Skeletal muscle cell (primary cell): ENCODE results near the gene PHF3.

Experiments
- DNase-seq: peaks from one replicate; pipeline ENCODE4 v3.0.0-alpha.2; 2010; ENCODE audit warnings: low read depth
- H3K4me3 ChIP-seq: 2 replicates; pipeline ENCODE4 v1.5.1; 2011; ENCODE audit warnings: low read depth, mild to moderate bottlenecking, control low read depth, low read length, moderate library complexity

The PHF3 gene

GRCh38 chr6:63635588-63636517, at the start of gene PHF3:
Gene PHF3 (plus strand): TSS chr6:63635802. CDS start chr6:63646552, 10,750 bp downstream.
- peak within 1 kb of the TSS; percentile 76 for H3K4me3 ChIP-seq
- DNase-seq: peak; percentile 65

- no peak for DNase-seq
- no peak overlapping the region for H3K4me3 ChIP-seq
Observed at GRCh38 chr6:63589952-63590411, 45.6 kb upstream of the PHF3 start.

- no peak overlapping the region for H3K4me3 ChIP-seq
- DNase-seq: no peak
Observed at GRCh38 chr6:63592886-63593285, 42.7 kb upstream of the PHF3 start.

GRCh38 chr6:63597141-63598048, 38.2 kb upstream of the PHF3 start:
- H3K4me3 ChIP-seq: peak overlapping the region; percentile 60
- DNase-seq: no peak

GRCh38 chr6:63598049-63599036, 37.3 kb upstream of the PHF3 start:
- H3K4me3 ChIP-seq: peak overlapping the region; percentile 60
- DNase-seq: no peak

GRCh38 chr6:63599243-63599642, 36.4 kb upstream of the PHF3 start:
- DNase-seq: no peak
- no peak overlapping the region for H3K4me3 ChIP-seq

- DNase-seq: no peak
- no peak overlapping the region for H3K4me3 ChIP-seq
Observed at GRCh38 chr6:63600136-63600535, 35.5 kb upstream of the PHF3 start.

- DNase-seq: no peak
- no peak overlapping the region for H3K4me3 ChIP-seq
Observed at GRCh38 chr6:63609231-63609630, 26.4 kb upstream of the PHF3 start.

- no peak for DNase-seq
- no peak overlapping the region for H3K4me3 ChIP-seq
Observed at GRCh38 chr6:63610944-63611343, 24.7 kb upstream of the PHF3 start.

- no peak overlapping the region for H3K4me3 ChIP-seq
- no peak for DNase-seq
Observed at GRCh38 chr6:63611560-63611959, 24.0 kb upstream of the PHF3 start.

- DNase-seq: no peak
- H3K4me3 ChIP-seq: no peak overlapping the region
Observed at GRCh38 chr6:63615590-63615989, 20.0 kb upstream of the PHF3 start.

GRCh38 chr6:63624091-63624490, 11.5 kb upstream of the PHF3 start:
- H3K4me3 ChIP-seq: no peak overlapping the region
- no peak for DNase-seq

GRCh38 chr6:63630466-63630865, 5.1 kb upstream of the PHF3 start:
- no peak overlapping the region for H3K4me3 ChIP-seq
- DNase-seq: no peak

GRCh38 chr6:63634630-63635029, 972 bp upstream of the PHF3 start:
- no peak overlapping the region for H3K4me3 ChIP-seq
- DNase-seq: no peak

GRCh38 chr6:63635215-63635587, 401 bp upstream of the PHF3 start:
- DNase-seq: no peak
- H3K4me3 ChIP-seq: peak overlapping the region; percentile 76

GRCh38 chr6:63636518-63637021, 968 bp downstream of the PHF3 start:
- no peak for DNase-seq
- peak overlapping the region; percentile 76 for H3K4me3 ChIP-seq

- H3K4me3 ChIP-seq: peak overlapping the region; percentile 76
- DNase-seq: no peak
Observed at GRCh38 chr6:63637865-63638445, 2.4 kb downstream of the PHF3 start.

- peak; percentile 28 for DNase-seq
- no peak overlapping the region for H3K4me3 ChIP-seq
Observed at GRCh38 chr6:63640062-63640461, 4.5 kb downstream of the PHF3 start.
